Calu3 (cell line): ENCODE data around the gene NYAP2. TPM values are rescaled to one million over a fixed set of nuclear protein-coding genes. Genes with fewer than 3 reads are reported as not detected.

ENCODE experiments used
- BruUV-seq: library from RNA; stranded (reverse); fragments of 400-500 nt; replicated peaks from 2 replicates; lab custom pipeline; 2021; lab: Mats Ljungman, UMichigan
- CTCF ChIA-PET: fragments of 300-600 bp; sonication (Branson Sonifier 250); formaldehyde crosslinking; loops from one replicate; lab custom pipeline; 2022; ENCODE audit warnings: antibody characterized with exemption; lab: Charles Lee
- DNase-seq: peaks from one replicate; pipeline ENCODE4 v3.0.0; 2022
- H3K27ac Mint-ChIP-seq: one replicate; pipeline ENCODE4 v1.8.0; 2022; ENCODE audit warnings: mixed read lengths; ENCODE audit not compliant: unreplicated experiment
- H3K27me3 Mint-ChIP-seq: one replicate; pipeline ENCODE4 v1.8.0; 2022; ENCODE audit warnings: mixed read lengths; ENCODE audit not compliant: unreplicated experiment
- H3K36me3 Mint-ChIP-seq: one replicate; pipeline ENCODE4 v1.8.0; 2022; ENCODE audit warnings: mild to moderate bottlenecking, moderate library complexity, mixed read lengths; ENCODE audit not compliant: insufficient read depth, unreplicated experiment
- H3K4me1 Mint-ChIP-seq: one replicate; pipeline ENCODE4 v1.8.0; 2022; ENCODE audit warnings: mild to moderate bottlenecking, low read depth, mixed read lengths; ENCODE audit not compliant: unreplicated experiment
- H3K4me3 Mint-ChIP-seq: one replicate; pipeline ENCODE4 v1.8.0; 2022; ENCODE audit warnings: mild to moderate bottlenecking, low read depth, moderate library complexity, mixed read lengths; ENCODE audit not compliant: unreplicated experiment
- H3K9me3 Mint-ChIP-seq: one replicate; pipeline ENCODE4 v1.8.0; 2022; ENCODE audit warnings: low read depth, mixed read lengths; ENCODE audit not compliant: unreplicated experiment
- CTCF ChIP-seq: fragments of 200-600 bp; IDR thresholded peaks from one replicate; pipeline ENCODE4 v1.8.0; 2022; ENCODE audit warnings: antibody characterized with exemption; ENCODE audit not compliant: unreplicated experiment
- intact Hi-C: fragments of 100-400 bp; cut with micrococcal nuclease; formaldehyde crosslinking; loops from one replicate; pipeline ENCODE4 v1.10.0; 2022; ENCODE audit not compliant: unreplicated experiment
- total RNA-seq: library from RNA; stranded (reverse); gene quantifications from 2 replicates; pipeline ENCODE4 v1.2.3, GENCODE V29; 2022

NYAP2 gene
- total RNA-seq, 1 experiment from 2014 or later: 0.07 TPM

DNA sequence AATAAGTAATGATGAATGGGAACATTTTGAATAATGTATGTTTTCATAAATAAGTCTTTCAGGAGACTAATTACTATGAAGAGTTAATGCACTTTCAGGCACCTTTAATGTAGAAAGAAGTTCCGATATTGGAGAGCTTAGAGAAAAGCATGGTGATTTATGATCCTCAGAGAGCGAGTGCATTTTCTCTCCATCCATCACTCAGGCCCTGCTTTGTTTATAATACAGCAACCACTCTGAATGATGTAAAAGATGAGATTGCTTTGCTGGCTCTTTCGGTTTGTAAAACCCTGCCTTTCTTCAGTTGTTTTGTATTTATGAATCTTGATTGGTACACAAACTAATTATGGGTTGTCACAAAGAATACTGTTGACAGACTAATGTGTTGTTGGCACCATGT, 132.0 kb downstream of the NYAP2 start:
- no peak for DNase-seq
- peaks cover 16% of the 10 kb centered on the region for H3K27me3 Mint-ChIP-seq
- H3K4me3 Mint-ChIP-seq: no peak overlapping the region
- CTCF ChIA-PET: no interaction called here
- no peaks in the 10 kb centered on the region for H3K4me1 Mint-ChIP-seq
- no peak for TF ChIP-seq CTCF
- H3K36me3 Mint-ChIP-seq: no peaks in the 10 kb centered on the region
- H3K9me3 Mint-ChIP-seq: no peaks in the 10 kb centered on the region
- intact Hi-C loops: no loop called here
- no peak overlapping the region for H3K27ac Mint-ChIP-seq
- BruUV-seq: no TSS peak

GRCh38 chr2:225532096-225532495, 132.6 kb downstream of the NYAP2 start:
- no peaks in the 10 kb centered on the region for H3K36me3 Mint-ChIP-seq
- H3K9me3 Mint-ChIP-seq: peaks cover 1% of the 10 kb centered on the region
- no peak overlapping the region for H3K4me3 Mint-ChIP-seq
- intact Hi-C loops: no loop called here
- H3K27ac Mint-ChIP-seq: no peak overlapping the region
- CTCF ChIA-PET: no interaction called here
- no peak for TF ChIP-seq CTCF
- H3K27me3 Mint-ChIP-seq: peaks cover 16% of the 10 kb centered on the region
- BruUV-seq: no TSS peak
- H3K4me1 Mint-ChIP-seq: no peaks in the 10 kb centered on the region
- DNase-seq: no peak

- DNase-seq: no peak
- peaks cover 2% of the 10 kb centered on the region for H3K9me3 Mint-ChIP-seq
- BruUV-seq: no TSS peak
- intact Hi-C loops: no loop called here
- no peak overlapping the region for H3K4me3 Mint-ChIP-seq
- TF ChIP-seq CTCF: no peak
- no peaks in the 10 kb centered on the region for H3K36me3 Mint-ChIP-seq
- H3K4me1 Mint-ChIP-seq: no peaks in the 10 kb centered on the region
- CTCF ChIA-PET: interaction anchor here (0.7 kb wide), 1 partner anchor 1411 kb away, joined by 3 read pairs; no protein-coding TSS in a partner anchor
- no peak overlapping the region for H3K27ac Mint-ChIP-seq
- peaks cover 16% of the 10 kb centered on the region for H3K27me3 Mint-ChIP-seq
Observed at GRCh38 chr2:225534037-225534436, 134.5 kb downstream of the NYAP2 start.

DNA sequence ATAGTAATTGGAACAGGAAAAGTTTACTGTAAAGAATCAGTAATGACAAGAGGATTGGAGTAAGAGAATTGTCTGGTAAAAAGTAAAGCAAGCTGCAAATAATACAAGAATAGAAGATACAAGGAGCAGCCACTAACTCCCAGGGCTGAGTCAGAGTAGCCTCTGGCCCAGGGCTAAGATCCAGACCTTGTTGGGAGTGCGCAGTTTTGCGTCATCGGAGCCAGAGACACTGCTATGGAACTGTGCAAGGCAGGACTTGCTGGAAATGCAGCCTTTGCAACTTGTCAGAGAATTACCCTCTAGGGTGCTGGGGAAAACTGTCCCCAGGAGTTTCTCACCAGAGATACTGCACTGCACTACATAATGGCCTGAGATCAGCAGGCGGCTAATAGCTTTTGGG, 135.2 kb downstream of the NYAP2 start:
- Mint-ChIP-seq H3K9me3 (peaks cover 2% of the 10 kb centered on the region), H3K36me3 (no peaks in the 10 kb centered on the region), H3K4me1 (no peaks in the 10 kb centered on the region), H3K4me3 (no peak overlapping the region), H3K27ac (no peak overlapping the region), H3K27me3 (peaks cover 16% of the 10 kb centered on the region)
- no TSS peak for BruUV-seq
- no peak for TF ChIP-seq CTCF
- CTCF ChIA-PET: no interaction called here
- DNase-seq: no peak
- intact Hi-C loops: no loop called here
